ENCODE results near the gene HIF1AN.

The HIF1AN gene

DNA sequence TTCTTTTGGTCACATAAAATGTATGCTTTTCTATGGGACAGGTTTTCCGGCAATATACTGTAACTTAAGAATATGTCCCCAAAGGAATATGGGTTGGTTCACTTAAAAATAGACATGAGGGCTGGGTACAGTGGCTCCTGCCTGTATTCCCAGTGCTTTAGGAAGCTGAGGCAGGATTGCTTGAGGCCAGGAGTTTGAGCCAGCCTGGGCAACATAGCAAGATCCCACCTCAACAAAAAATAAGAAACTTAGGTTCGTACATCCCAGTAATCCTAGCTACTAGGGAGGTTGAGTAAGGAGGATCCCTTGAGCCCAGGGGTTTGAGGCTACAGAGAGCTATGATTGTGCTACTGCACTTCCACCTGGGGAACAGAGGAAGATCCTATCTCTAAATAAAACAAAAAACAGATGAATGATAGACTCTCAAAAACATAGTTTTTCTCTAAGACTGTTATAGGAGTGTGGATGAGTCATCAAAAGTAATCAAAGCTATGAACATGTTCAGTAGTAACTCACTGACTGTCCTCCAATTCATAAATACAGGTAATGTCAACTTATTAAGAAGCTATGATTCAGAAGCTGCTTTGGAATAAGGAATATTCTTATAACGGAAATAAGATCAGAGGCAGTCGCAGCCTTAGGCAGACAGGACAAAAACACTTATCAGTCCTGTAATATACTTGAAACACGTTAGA, 13.5 kb upstream of the HIF1AN start:
- no peak for DNase-seq

DNA sequence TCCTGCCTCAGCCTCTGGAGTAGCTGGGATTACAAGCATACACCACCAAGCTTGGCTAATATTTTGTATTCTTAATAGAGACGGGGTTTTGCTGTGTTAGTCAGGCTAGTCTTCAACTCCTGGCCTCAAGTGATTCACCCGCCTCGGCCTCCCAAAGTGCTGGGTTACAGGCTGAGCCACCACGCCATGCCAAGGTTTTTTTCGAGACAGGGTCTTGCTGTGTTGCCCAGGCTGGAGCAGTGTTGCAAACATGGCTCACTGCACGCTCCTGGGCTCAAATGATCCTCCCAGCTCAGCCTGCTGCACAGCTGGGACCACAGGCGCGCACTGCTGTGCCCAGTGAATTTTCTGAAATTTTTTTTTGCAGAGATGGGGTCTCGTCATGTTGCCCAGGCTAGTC, 12.8 kb upstream of the HIF1AN start:
- no peak for DNase-seq

GRCh38 chr10:100524206-100524605, 11.5 kb upstream of the HIF1AN start:
- DNase-seq: no peak

- no peak for DNase-seq
These were observed 11.1 kb upstream of the HIF1AN start for GRCh38 chr10:100524638-100525037.

DNA sequence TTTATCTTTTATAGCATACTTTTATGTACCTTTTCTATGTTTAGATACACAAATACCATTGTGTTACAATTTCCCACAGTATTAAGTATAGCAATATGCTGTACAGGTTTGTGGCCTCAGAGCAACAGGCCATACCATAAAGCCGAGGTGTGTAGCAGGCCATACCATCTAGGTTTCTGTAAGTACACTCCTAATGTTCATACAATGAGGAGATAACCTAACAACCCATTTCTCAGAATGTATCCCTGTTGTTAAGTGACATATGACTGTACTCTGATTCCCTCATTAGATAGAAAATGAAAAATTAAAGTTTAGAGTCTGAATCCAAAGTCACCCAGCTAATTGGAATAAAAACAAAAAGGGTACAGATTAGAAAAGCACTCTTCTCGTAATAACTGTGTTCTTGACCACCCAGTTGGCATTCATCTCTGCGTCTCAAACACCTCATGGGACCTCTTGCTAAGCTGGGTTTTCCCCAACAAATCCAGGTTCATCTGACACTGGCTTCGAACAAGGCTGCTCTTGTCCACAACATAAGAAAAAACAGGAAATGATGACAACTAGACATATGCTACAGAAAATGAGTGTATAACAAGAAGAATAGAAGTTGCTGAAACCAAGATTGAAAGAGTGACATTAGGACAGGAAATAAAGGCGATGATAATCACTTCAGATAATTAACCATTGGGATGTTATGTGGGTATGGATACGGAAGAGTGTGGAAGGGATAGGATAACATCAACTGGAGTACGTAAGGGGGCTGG, 7.4 kb upstream of the HIF1AN start:
- DNase-seq: no peak

GRCh38 chr10:100528921-100529474, 6.7 kb upstream of the HIF1AN start:
- DNase-seq: no peak

- peak; percentile 60 for DNase-seq
These were observed 6.1 kb upstream of the HIF1AN start, which contains the start of gene NDUFB8 for GRCh38 chr10:100529475-100530298. NDUFB8 (minus strand) TSS chr10:100529871; CDS start chr10:100529851, 20 bp downstream.

DNA sequence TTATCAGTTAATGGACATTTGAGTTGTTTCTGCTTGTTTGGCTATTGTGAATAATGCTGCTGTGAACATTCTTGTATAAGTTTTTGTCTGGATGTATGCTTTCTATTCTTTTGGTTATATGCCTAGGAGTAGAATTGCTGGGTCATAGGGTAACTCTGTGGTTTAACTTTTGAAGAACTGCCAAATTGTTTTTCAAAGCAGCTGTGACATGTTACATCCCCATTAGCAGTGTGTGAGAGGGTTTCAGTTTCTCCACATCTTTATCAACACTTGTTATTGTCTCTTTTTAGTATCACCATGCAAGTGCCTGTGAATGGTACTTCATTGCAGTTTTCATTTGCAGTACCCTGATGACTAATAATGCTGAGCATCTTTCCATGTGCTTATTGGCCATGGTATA, 4.0 kb upstream of the HIF1AN start:
- DNase-seq: no peak

DNA sequence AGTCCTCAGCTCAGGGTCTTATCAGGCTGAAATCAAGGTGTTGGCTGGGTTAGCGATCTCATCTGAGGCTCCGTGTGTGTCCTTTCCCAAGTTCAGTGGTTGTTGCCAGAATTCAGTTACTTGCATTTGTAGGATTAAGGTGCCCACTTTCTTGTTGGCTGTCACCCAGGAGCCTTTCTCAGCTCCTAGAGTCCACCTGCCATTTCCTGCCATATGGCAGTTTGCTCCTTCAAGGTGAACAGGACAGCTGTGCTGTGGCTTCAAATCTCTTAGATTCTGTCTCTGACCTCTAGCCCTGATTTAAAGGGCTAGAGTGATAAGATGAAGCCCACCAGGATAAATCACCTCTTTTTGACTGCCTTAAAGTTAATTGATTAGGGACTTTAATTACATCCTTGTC, 1.0 kb upstream of the HIF1AN start:
- DNase-seq: no peak

- DNase-seq: no peak
These were observed 417 bp upstream of the HIF1AN start for GRCh38 chr10:100535338-100535714.

DNA sequence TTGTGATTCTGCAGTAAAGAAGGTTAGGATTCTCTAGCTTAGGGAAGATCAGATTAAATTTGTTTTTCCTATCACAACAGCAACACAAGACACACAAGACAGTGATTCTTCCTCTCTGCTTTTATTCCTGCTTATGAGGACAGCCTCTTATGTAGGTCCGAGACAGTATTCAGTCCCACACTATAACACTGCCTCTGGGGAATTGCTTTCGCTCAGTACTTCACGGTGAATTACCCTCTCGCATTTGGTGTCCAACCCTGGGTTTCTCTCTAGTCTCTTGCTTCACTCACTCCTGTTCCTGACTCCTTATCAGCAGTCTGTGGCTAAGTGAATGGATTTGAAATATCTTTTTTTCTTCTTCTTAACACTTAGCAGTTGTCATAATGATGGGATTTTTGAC, 1.7 kb downstream of the HIF1AN start:
- DNase-seq: no peak

DNA sequence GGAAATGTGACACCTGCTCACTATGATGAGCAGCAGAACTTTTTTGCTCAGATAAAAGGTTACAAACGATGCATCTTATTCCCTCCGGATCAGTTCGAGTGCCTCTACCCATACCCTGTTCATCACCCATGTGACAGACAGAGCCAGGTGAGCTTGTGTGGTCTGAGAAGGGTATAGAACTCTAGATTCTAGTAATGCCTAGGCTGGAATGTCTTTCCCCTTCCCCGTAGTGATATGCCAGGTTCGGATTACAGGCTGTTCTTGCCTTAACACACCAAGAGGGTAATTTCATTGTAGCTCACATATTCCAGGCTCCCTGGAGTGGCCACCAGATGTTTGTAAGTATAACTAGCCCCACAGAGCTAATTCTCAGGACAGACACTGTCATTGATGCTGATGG, 9.2 kb downstream of the HIF1AN start:
- no peak for DNase-seq

DNA sequence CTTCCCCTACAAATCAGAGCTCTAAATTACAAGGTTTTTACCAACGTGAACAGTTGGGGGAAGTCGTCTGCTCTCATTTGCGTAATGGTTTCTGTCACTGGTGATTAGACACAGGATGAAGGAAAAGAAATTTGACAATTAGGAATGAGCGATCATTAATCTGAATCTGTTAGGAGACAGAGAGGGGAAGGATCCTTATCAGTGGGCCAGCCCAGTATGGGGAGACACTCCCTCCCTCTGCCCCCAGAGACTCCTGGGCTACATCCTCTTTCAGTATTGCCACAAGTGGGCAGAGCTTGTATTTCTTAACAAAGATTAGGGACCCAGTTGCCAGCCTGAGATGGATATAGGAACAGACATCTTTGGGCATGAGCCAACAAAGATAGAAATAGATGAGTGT, 15.5 kb downstream of the HIF1AN start:
- no peak for DNase-seq

DNA sequence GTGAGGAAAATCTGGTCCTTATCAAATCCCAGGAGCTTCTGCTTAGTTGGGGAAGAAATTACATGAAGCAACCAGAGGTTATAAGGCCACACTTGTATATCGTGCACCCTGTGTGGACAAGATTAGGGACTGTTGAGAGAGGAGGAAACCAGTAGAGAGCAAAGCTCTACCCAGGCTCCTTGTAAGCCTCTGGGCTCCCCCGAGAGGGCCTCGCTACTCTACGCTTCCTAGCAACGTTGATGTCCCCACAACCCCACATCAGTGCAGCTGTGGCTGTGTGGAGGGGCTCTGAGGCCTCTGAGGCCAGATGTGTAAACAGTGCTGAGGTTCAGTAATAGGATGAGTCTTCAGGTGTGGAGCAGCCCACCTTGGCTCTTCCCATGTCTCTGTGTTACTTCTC, 16.0 kb downstream of the HIF1AN start:
- no peak for DNase-seq

DNA sequence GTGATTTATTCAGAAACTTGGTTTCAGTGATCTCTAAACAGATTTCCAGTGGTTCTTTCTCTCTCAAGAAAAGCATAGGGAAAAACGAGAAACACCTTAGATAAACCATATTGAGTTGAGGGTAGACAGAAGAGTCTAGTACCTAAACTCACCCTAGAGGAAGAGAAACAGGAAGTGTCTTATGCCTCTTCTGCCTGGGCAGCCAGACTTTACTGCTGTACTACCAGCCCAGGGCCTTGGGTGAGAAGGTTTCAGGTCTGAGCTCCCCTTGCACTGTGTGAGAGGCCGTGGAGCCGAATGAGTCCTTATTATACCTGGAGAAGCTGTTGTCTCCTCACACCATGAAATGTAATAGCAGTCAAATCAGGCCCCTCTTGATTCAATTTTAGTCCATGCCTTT, 18.2 kb downstream of the HIF1AN start:
- no peak for DNase-seq

DNA sequence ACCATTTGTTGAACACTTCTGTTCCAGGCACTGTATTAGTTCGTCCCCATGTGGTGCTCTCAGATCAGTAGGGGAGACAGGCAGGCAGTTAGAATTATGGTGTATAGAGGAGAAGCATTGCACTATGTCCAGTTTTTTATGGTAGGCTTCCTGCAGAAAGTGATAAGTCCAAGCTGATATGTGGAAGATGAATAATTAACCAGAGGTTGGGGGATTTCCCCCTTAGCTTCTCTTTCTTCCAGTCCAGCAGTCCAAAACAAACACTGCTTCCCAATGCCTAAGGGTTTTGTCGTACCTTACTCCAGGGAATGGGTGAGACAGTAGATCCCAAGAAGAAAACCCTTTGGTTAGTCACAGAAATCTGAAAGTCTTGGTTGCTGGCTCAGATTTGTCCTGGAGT, 19.2 kb downstream of the HIF1AN start:
- DNase-seq: no peak

- DNase-seq: no peak
These were observed 24.5 kb downstream of the HIF1AN start for GRCh38 chr10:100560248-100560647.

DNA sequence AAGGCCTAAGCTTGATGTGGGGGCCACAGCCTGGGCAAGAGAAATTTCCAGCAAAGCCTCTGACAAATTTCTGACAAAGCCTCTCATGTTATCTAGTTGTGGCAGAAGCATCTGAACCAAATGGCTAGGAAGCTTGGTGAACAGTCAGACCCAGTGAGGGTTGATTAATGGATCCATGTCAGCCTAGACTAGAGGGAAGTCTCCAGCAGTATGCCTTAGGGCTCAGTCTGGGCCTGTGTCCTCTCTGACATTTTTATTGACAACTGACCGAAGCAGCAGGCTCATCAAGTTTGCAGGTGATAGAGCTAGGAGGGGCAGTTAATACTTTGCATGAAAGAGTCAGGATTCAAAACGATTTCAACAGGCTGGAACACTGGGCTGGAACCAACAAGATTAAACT, 25.3 kb downstream of the HIF1AN start:
- no peak for DNase-seq

DNA sequence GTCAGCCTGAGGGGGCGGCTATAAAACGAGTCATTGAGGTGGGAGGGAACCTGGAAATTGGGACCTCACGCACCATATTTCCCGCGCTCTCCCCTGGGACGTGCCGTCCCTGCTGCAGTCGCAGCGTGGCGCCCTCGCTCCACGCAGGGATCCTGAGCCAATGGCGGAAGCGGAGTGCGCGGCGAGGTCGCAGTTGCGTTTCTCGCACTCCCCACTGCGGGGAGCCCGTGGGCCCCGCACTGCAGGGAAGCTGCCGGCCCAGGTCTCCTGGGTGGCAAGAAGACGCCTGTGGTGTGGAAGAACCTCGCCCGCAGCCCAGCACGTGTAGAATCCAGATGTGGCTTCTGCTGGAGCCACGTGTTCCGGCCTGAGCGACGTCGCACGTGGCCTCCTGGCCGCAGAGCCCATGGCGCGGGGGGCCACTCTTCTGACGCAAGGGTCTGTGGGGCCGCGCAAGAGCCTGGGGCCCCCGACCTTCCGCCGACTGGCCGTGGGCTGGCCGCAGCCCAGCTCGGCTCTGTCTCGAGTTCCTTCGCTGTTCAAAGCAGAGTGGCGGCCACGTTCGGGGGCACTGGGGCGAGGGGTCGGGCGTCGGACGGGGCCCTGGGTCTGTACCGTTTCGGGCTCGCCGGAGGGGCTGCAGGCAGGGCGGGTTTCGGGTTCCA, 26.4 kb downstream of the HIF1AN start:
- DNase-seq: peak; percentile 31

DNA sequence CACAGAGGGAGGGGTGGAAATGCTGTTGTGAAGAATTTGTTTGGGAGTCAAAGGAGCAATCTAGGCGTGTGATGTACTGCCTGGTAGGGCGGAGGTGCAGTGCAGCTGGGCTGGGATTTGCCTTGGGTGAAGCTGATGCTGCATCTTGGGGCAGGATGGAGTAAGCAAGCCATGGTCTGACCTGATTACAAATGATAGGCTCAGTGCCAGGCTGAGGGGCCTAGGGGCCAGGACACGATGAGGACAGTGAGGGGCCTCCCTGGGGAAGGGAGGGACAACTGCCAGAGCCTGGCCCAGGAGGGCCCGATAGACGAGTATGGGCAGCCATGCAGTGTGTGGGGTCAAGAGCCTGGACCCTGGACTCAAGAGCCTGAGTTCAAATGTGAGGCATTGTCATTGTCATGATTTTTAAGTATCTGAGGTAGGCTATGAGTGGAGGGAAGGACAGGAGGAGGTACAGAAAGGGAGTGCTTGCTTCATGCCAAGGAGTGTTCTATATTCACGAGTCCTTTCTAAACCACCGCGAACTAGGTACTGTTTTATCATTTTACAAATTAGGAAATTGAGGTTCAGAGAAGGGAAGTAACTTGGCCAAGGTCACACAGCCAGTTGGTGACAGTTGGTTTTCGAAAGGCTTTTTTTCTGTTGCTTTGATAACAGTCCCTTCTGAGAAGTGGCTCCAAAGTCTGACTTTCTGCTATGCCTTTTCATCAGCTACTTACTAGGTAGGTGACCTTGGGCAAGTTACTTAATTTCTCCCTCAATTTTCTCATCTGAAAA, 29.7 kb downstream of the HIF1AN start:
- no peak for DNase-seq

- no peak for DNase-seq
These were observed 30.8 kb downstream of the HIF1AN start for GRCh38 chr10:100566561-100566960.

- DNase-seq: no peak
These were observed 31.5 kb downstream of the HIF1AN start for GRCh38 chr10:100567249-100567648.
